SH-SY5Y (cell line): ENCODE data around the gene PRKRIP1.

Experiments used
- GATA2 ChIP-seq: IDR thresholded peaks from 2 replicates; pipeline ENCODE4 v1.6.1; 2011; ENCODE audit warnings: mild to moderate bottlenecking, low read depth, low read length
- GATA3 ChIP-seq: IDR thresholded peaks from 2 replicates; pipeline ENCODE4 v1.6.1; 2011; ENCODE audit warnings: low read depth, mild to moderate bottlenecking, low read length, moderate library complexity

GRCh38 chr7:102439963-102440795 lies 44.0 kb downstream of the PRKRIP1 start:
- TF ChIP-seq GATA2 (no peak), GATA3 (no peak)
